DOHH2 (cell line): ENCODE data around the gene PCCA.

Experiments used
- H3F3A ChIP-seq: fragments of 200-600 bp; sonication (generic), shearing (Covaris generic); 2 replicates; pipeline ENCODE4 v1.6.0; 2016; ENCODE audit warnings: antibody characterized with exemption, mild to moderate bottlenecking; ENCODE audit not compliant: control insufficient read depth, insufficient read depth
- H3K27ac ChIP-seq: fragments of 200-600 bp; sonication (generic); 2 replicates; pipeline ENCODE4 v1.5.1; 2014; ENCODE audit warnings: low read depth, mild to moderate bottlenecking, low read length, moderate library complexity
- H3K27me3 ChIP-seq: fragments of 200-600 bp; sonication (generic); 2 replicates; pipeline ENCODE4 v1.6.1; 2014; ENCODE audit warnings: mild to moderate bottlenecking, low read length, mixed read lengths; ENCODE audit not compliant: control insufficient read depth
- H3K36me3 ChIP-seq: fragments of 200-600 bp; sonication (generic); 2 replicates; pipeline ENCODE4 v1.6.1; 2014; ENCODE audit warnings: mild to moderate bottlenecking, low read length, moderate library complexity, mixed read lengths; ENCODE audit not compliant: control insufficient read depth
- H3K4me1 ChIP-seq: fragments of 200-600 bp; sonication (generic); 2 replicates; pipeline ENCODE4 v1.6.1; 2014; ENCODE audit warnings: mild to moderate bottlenecking, low read length, mixed read lengths; ENCODE audit not compliant: control insufficient read depth
- H3K4me2 ChIP-seq: fragments of 200-600 bp; sonication (generic); 2 replicates; pipeline ENCODE4 v1.6.0; 2014; ENCODE audit warnings: mild to moderate bottlenecking, low read length, moderate library complexity
- H3K4me3 ChIP-seq: fragments of 200-600 bp; sonication (generic); 2 replicates; pipeline ENCODE4 v1.5.1; 2014; ENCODE audit warnings: mild to moderate bottlenecking, low read length, mixed read lengths
- H3K79me2 ChIP-seq: fragments of 200-600 bp; sonication (generic); 2 replicates; pipeline ENCODE4 v1.6.1; 2014; ENCODE audit warnings: mild to moderate bottlenecking, low read length, mixed read lengths; ENCODE audit not compliant: control insufficient read depth
- H3K9me2 ChIP-seq: fragments of 200-600 bp; sonication (generic); replicated peaks from 2 replicates; pipeline ENCODE4 v1.6.1; 2014; ENCODE audit warnings: mild to moderate bottlenecking, low read length, mixed read lengths; ENCODE audit not compliant: control insufficient read depth
- H3K9me3 ChIP-seq: fragments of 200-600 bp; sonication (generic); 2 replicates; pipeline ENCODE4 v1.6.1; 2014; ENCODE audit warnings: antibody characterized with exemption, low read length, mixed read lengths; ENCODE audit not compliant: control insufficient read depth, insufficient read depth
- H4K20me1 ChIP-seq: fragments of 200-600 bp; sonication (generic); 2 replicates; pipeline ENCODE4 v1.6.0; 2014; ENCODE audit warnings: low read depth, mild to moderate bottlenecking, antibody characterized with exemption, low read length, moderate library complexity; ENCODE audit not compliant: control insufficient read depth, insufficient read depth
- CTCF ChIP-seq: fragments of 200-600 bp; sonication (generic); IDR thresholded peaks from one replicate; pipeline ENCODE4 v1.5.1; 2014; ENCODE audit warnings: antibody characterized with exemption, mild to moderate bottlenecking, low read depth, low read length; ENCODE audit not compliant: poor library complexity, severe bottlenecking
- EZH2phosphoT487 ChIP-seq: fragments of 200-600 bp; sonication (generic); IDR thresholded peaks from 2 replicates; pipeline ENCODE4 v1.6.1; 2017; ENCODE audit warnings: borderline replicate concordance, mild to moderate bottlenecking, antibody characterized with exemption, low read length, moderate library complexity, mixed read lengths

PCCA gene

GRCh38 chr13:100197116-100197515, 108.2 kb downstream of the PCCA start:
- Histone ChIP-seq H3K9me2 (no peaks in the 10 kb centered on the region), H3F3A (no peaks in the 10 kb centered on the region), H4K20me1 (no peaks in the 10 kb centered on the region), H3K9me3 (no peaks in the 10 kb centered on the region), H3K4me2 (no peak overlapping the region), H3K27me3 (no peaks in the 10 kb centered on the region), H3K79me2 (no peaks in the 10 kb centered on the region), H3K4me3 (no peak overlapping the region), H3K4me1 (no peaks in the 10 kb centered on the region), H3K36me3 (no peaks in the 10 kb centered on the region), H3K27ac (no peak overlapping the region)
- TF ChIP-seq EZH2phosphoT487 (no peak), CTCF (no peak)

DNA sequence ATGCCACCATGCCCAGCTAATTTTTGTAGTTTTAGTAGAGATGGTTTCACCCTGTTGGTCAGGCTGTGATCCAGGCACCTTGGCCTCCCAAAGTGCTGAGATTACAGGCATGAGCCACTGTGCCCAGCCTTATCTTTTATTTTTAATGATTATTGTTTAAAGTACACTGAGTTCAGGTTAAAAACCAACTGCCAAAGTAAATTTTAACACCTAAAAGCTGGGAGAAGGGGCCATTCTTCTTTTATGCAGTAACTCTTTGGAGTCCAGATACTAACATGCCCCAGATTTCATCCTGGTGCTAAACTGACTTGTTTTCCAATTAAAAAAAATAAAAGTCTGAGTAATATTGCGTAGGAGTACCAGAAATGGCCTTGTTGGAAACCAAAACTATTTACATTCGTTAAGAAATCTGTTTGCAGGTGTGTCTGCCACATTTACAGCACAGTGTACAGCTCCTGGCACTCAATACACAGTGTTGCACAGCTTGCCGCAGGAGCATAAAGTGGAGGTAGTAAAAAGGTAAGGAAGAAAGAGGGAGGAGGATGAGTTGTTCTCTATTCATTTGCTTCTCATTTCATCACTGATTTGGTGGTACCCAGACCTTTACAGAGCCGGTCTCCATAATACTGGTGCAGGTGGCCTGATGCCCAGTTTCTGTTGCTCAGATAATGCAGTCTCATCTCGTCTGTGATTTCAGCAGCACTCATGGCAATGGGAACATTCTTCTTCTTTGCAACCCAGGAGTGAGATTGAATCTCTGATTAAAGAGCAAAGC, 108.9 kb downstream of the PCCA start:
- no peak overlapping the region for H3K27ac ChIP-seq
- H3K9me2 ChIP-seq, result no peaks in the 10 kb centered on the region
- H3K79me2 ChIP-seq, result no peaks in the 10 kb centered on the region
- no peaks in the 10 kb centered on the region for H4K20me1 ChIP-seq
- H3F3A ChIP-seq, result no peaks in the 10 kb centered on the region
- no peak overlapping the region for H3K4me2 ChIP-seq
- no peaks in the 10 kb centered on the region for H3K9me3 ChIP-seq
- H3K36me3 ChIP-seq, result no peaks in the 10 kb centered on the region
- no peaks in the 10 kb centered on the region for H3K27me3 ChIP-seq
- no peak overlapping the region for H3K4me3 ChIP-seq
- TF ChIP-seq EZH2phosphoT487 (no peak), CTCF (no peak)
- H3K4me1 ChIP-seq, result no peaks in the 10 kb centered on the region

DNA sequence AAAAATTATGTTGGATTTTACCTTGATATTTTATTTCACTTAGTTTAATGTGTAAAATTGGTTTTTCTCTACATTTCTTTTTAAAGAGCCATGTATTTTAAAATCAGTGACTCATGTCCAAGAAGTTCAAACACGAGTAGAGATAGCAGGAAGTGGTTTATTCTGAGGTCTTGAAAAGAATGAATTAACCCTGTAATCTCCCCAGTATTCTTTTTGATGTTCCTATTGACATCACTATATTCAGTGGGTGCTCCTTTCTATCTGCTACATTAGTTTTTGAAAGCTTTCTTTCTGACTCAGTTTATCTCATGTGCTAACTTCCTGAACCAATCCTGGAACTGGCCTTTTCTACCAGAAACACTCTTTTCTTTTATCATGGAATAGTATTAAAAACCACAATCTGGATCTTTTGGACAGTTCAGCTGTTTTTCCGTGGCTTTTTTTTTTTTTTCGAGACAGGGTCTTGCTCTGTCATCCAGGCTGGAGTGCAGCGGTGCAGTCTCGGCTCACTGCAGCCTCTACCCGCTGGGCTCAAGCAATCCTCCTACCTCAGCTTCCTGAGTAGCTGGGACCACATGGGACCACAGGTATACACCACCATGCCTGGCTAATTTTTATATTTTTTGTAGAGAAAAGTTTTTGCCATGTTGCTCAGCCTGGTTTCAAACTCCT, 114.9 kb downstream of the PCCA start:
- H3K27ac ChIP-seq, result no peak overlapping the region
- TF ChIP-seq CTCF, result no peak
- H3K4me3 ChIP-seq, result no peak overlapping the region
- H3K27me3 ChIP-seq, result no peaks in the 10 kb centered on the region
- no peaks in the 10 kb centered on the region for H3K36me3 ChIP-seq
- H3K79me2 ChIP-seq, result no peaks in the 10 kb centered on the region
- no peaks in the 10 kb centered on the region for H3F3A ChIP-seq
- no peaks in the 10 kb centered on the region for H4K20me1 ChIP-seq
- peaks cover 7% of the 10 kb centered on the region for H3K4me1 ChIP-seq
- H3K9me3 ChIP-seq, result no peaks in the 10 kb centered on the region
- H3K9me2 ChIP-seq, result no peaks in the 10 kb centered on the region
- H3K4me2 ChIP-seq, result no peak overlapping the region
